ENCODE measurements around the gene STPG4. TPM values are rescaled to one million over a fixed set of nuclear protein-coding genes. Genes with fewer than 3 reads are reported as not detected.
A peak's percentile ranks its signal among the peaks of the same experiment; 100 is the strongest.
"Not testable (repeated sequence)": the region's sequence is repeated elsewhere in the genome, so short reads cannot be mapped to it uniquely, and the experiment has no call there.

Gene STPG4
- total RNA-seq, 1 experiment from 2014 or later: 0.10 TPM

DNA sequence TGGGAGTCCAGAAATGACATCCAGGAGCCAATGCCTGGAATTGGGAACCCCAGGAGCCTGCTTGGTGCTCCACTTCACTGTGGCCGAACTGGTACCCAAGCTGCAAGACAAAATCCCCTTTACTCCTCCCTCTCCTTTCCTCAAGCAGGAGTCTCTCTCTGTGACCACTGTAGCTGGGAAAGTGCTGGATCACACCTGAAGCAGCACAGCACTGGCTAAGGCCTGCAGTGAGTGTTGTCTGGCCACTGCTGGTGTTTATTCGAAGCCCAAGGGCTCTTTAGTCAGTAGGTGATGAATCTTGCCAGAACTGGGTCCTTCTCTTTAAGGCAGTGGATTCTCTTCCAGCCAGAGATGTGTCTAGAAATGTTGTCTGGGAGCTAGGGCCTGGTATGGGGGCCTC lies 26.4 kb downstream of the STPG4 start:
- DNase-seq (ENCODE audit: low read depth): no peak

DNA sequence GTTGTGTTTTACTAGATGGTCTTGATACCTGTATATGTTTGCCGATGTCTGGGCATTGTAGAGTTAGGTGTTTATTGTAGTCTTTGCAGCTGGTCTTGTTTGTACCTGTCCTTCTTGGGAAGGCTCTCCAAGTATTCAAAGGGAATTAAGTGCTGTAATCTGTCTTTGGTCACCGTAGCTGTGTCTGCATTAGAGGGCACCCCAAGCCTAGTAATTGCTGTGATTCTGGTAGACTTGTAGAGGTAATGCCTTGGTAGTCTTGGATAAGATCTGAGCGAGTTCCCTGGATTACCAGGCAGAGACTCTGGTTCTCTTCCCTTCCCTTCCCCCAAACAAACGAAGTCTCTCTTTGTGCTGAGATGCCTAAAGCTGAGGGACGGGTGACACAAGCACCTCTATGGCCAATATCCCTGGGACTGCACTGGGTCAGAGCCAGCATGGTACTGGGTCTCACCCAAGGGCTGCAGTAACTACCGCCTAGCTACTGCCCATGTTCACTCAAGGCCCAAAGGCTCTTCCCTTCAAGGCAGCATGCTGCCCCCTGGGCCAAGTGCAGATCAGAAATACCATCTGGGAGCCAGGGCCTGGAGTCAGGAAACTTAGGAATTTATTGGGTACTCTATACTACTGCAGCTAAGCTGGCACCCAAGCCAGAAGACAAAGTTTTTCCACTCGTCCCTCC lies 27.1 kb downstream of the STPG4 start:
- no peak for DNase-seq (ENCODE audit: low read depth)

DNA sequence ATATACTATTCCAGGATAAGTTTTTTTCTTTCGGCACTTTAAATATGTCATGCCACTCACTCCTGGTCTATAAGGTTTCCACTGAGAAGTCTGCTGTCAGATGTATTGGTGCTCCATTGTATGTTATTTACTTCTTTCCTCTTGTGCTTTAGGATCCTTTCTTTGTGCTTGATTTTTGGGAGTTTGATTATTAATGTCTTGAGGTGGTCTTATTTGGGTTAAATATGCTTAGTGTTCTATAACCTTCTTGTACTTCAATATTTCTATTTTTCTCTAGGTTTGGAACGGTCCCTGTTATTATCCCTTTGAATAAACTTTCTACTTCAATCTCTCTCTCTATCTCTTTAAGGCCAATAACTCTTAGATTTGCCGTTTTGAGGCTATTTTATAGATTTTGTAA lies 28.3 kb downstream of the STPG4 start:
- DNase-seq (ENCODE audit: low read depth): no peak

DNA sequence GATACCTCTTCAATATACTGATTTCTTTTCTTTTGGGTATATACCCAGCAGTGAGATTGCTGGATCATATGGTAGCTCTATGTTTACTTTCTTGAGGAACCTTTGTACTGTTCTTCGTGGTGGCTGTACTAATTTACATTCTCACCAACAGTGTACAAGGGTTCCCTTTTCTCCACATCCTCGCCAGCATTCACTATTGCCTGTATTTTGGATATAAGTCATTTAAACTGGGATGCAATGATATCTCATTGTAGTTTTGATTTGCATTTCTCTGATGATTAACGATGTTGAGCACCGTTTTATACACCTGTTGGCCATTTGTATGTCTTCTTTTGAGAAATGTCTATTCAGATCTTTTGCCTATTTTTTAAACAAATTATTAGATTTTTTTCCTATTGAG lies 30.4 kb downstream of the STPG4 start:
- not testable (repeated sequence) for DNase-seq (ENCODE audit: low read depth)

DNA sequence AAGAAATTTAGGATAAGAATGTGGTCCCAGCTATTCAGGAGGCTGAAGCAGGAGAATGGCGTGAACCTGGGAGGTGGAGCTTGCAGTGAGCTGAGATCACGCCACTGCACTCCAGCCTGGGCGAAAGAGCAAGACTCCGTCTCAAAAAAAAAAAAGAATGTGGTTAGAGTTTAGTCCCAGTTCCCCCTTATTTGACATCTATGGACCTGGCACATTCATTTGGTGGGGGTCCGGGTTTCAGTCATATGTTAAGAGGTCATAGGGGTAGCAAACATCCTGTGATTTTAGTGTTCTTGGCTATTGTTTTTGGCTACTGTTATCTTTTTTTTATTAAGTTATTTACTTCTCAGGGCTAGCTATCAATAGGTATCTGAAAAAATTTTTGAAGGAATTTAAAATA lies 34.7 kb downstream of the STPG4 start:
- DNase-seq (ENCODE audit: low read depth): not testable (repeated sequence)

DNA sequence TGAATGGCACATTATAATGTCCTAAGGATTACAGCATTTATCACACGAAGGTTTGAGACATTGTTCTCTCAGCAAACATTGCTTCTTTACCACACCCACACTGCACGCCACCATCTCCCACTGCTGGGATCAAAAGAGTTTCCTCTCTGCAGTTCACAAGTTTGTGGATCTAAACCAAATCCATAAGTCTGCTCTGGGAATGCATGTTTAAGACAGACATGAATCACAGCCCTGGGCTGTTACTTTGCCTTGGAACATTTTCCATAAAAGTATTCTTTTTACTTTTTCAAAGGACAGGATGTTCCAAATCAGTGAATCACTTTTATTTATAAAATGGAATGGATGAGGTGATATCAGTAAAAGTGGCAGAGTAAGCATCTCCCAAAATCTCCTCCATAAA lies 36.1 kb downstream of the STPG4 start:
- DNase-seq (ENCODE audit: low read depth): peak; percentile 81

DNA sequence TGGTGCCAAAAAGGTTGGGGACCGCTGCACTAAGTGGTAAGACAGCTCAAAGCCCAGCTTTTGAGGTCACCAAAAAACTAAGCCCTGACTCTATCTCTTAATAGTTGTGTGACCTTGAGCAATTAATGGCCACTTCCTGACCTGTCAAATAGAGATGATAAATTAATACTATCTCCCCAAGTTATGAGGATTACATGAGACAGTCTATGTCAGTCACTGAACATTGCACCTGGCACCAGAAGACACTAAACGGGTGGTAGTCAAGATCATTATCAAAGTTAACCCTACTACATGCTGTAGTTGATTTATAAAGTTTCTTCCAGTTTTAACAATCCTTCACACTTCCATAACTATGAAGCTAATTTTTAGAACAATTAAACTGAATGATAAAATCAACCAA lies 36.5 kb downstream of the STPG4 start:
- DNase-seq (ENCODE audit: low read depth): no peak

DNA sequence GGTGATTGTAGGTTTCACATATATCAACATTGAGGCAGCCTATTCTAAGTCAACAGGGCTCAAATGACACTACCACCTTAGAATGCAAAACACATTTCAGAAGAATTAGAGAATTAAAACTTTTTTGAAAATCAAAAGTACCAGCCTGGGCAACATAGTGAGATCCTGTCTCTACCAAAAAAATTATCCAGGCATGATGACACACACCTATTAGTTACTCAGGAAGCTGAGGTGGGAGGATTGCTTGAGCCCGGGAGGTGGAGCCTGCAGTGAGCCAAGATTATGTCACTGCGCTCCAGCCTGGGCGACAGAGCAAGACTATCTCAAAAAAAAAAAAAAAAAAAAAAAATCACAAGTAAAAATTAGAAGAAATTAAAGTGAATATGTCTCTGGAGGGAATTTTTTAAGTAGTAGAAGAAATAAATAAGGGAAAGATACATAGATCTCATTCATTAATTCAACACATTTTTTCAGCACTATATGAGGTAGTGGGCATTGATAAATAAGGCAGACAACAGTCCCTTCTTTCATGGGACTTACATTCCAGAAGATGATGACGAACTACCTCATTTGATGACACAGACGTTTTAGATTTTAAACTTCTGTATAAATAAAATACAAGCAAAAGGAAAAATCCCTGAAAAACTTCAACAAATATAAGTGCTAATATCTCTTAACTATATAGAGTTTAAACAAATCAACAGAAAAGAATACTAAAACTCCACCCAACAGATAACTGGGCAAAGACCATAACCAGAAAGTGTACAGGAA lies 42.3 kb downstream of the STPG4 start:
- DNase-seq (ENCODE audit: low read depth): peak; percentile 31

DNA sequence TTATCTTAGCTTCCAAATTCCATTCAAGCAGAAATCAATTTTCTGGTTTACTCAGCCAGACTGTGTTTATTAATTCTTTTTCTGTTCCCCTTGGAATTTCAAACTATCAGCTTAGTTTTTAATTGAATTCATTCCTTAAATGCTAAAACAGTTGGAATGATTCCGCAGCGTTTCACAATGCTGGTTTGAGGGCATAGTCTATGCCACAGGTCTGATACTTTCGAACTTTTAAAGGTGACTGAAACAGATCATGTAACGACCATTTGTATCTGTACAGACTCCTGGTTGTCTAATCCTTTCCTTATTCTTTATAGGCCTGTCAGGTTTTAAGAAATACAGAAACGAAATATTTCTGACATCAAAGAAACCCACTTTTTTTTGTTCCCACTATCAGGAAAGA lies 45.4 kb downstream of the STPG4 start:
- DNase-seq (ENCODE audit: low read depth): no peak

DNA sequence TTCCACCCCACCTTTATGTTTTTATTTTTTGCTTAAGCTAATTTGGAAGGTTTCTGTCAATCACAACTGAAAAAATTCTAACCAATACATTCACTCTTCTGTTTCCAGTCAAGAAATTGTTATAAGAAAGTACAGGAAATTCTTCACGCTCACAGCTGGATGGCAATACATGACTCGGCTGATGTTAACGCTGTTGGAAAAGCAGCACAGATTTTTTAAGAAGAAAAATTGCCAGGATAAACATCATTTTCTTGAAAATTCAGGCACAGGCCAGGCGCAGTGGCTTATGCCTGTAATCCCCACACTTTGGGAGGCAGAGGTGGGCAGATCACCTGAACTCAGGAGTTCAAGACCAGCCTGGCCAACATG lies 46.1 kb downstream of the STPG4 start:
- DNase-seq (ENCODE audit: low read depth): no peak

DNA sequence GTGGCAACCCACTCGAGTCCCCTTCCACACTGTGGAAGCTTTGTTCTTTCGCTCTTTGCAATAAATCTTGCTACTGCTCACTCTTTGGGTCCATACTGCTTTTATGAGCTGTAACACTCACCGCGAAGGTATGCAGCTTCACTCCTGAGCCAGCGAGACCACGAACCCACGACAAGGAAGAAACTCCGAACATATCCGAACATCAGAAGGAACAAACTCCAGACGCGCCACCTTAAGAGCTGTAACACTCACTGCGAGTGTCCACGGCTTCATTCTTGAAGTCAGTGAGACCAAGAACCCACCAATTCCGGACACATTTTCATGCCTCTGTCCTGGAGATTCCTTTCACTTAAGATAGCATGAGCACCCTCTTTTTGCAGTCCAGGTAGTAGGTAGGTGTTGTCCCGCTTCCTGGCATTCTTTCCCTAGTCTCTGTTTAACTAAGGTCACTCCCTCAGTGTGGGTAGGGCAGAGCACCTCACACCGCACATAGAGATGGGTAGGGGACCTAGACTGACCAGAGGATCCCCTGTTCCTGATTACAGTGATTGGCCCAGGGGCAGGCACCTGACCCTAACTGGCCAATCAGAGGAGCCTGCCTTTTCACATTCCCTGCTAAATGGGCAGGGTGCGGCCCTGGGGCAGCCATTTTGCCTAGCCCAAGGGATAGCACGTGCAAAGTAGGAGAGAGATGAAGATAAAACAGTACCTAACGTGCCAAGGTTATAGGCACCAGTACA lies 46.7 kb downstream of the STPG4 start:
- not testable (repeated sequence) for DNase-seq (ENCODE audit: low read depth)

DNA sequence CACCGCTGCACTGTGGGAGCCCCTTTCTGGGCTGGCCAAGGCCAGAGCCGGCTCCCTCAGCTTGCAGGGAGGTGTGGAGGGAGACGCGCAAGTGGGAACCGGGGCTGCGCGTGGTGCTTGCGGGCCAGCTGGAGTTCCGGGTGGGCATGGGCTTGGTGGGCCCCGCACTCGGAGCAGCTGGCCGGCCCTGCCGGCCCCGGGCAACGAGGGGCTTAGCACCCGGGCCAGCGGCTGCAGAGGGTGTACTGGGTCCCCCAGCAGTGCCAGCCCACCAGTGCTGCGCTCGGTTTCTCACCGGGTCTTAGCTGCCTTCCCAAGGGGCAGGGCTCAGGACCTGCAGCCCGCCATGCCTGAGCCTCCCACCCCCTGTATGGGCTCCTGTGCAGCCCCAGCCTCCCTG lies 47.9 kb downstream of the STPG4 start:
- not testable (repeated sequence) for DNase-seq (ENCODE audit: low read depth)

DNA sequence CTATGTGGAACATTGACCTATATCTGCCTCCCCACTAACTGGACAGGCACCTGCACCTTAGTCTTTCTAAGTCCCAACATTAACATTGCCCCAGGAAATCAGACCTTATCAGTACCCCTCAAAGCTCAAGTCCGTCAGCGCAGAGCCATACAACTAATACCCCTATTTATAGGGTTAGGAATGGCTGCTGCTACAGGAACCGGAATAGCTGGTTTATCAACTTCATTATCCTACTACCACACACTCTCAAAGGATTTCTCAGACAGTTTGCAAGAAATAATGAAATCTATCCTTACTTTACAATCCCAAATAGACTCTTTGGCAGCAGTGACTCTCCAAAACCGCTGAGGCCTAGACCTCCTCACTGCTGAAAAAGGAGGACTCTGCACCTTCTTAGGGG lies 48.9 kb downstream of the STPG4 start:
- not testable (repeated sequence) for DNase-seq (ENCODE audit: low read depth)

DNA sequence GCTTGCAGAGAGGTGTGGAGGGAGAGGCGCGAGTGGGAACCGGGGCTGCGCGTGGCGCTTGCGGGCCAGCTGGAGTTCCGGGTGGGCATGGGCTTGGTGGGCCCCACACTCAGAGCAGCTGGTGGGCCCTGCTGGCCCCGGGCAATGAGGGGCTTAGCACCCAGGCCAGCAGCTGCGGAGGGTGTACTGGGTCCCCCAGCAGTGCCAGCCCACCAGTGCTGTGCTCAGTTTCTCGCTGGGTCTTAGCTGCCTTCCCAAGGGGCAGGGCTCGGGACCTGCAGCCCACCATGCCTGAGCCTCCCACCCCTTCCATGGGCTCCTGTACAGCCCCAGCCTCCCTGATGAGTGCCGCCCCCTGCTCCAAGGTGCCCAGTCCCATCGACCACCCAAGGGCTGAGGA lies 55.4 kb downstream of the STPG4 start:
- DNase-seq (ENCODE audit: low read depth): not testable (repeated sequence)

DNA sequence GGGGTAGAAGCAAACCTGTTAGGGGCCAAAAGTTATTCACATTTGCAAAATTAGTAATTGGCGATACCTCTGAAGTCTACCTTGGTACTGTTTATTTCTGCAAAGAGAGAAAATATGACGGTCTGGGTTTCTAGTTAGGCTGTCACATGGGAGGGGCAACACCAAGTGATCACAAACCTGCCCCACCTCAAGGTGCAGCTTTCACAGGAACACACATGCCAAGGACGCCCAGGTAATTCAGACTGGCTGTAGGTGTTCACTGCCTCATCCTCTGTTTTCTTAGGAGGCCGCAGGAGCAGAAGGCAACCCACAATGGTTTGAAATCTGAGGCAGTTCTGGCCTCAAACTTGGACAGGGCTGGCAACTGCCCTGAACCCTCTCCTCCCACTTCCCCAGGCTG lies 56.2 kb downstream of the STPG4 start:
- no peak for DNase-seq (ENCODE audit: low read depth)

DNA sequence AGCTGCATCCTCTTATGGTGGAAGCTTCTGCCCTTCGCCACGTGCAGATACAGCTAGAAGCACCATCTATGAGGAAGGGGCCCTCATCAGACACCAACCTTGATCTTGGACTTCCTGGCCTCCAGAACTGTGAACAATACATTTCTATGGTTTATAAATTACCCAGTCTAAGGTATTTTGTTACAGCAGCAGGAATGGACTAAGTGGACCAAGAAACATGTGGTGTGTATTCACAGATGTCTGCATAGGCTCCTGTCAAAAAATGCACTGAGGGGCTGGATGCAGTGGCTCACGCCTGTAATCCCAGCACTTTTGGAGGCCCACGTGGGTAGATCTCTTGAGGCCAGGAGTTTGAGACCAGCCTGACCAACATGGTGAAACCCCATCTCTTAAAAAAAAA lies 57.5 kb downstream of the STPG4 start:
- no peak for DNase-seq (ENCODE audit: low read depth)

DNA sequence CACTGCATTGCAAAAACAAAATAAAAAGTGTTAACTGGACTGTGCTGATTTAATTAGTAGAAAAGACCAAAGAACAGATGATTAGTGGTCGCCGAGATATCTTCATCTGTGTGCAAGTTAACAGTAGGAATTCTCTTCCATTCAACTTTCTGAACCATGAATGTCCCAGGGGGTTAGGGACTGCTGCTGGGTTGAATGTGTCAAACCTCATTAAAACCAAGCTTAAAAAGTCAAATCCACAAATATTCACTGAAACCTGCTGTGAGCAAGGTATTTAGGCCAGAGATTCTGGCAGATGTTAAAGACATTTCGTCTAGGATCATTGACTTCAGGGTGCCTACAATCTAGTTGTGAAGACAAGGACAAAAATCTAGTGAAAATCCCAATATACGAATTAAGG lies 58.7 kb downstream of the STPG4 start:
- DNase-seq (ENCODE audit: low read depth): no peak

DNA sequence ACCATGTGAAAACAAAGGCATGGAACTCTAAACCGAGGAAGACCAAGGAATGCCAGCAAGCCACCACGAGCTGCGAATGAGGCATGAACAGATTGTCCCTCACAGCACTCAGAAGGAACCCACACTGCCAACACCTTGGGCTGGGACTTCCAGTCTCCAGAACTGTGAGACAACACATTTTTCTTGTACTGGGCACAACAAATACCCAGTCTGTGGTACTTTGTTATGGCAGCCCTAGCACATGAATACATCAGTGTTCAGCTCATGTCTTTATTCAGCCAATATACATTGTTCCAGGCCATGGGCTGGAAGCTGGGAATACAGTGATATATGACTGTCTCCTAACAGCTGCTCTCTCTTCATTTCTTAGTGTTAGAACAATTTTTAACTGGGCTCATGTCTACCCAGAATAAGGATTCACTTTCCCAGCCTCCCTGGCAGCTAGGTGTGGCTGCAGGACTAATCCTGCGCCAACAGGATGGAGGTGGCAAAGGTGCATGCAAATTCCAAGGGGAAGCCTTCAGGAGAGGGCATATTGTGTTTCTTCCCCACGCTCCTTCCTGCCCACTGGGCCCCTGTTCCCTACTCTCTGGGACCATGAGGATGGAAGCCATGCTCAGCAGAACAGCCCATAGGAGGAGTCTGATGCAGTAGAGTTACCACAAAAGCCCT lies 59.6 kb downstream of the STPG4 start:
- DNase-seq (ENCODE audit: low read depth): no peak

DNA sequence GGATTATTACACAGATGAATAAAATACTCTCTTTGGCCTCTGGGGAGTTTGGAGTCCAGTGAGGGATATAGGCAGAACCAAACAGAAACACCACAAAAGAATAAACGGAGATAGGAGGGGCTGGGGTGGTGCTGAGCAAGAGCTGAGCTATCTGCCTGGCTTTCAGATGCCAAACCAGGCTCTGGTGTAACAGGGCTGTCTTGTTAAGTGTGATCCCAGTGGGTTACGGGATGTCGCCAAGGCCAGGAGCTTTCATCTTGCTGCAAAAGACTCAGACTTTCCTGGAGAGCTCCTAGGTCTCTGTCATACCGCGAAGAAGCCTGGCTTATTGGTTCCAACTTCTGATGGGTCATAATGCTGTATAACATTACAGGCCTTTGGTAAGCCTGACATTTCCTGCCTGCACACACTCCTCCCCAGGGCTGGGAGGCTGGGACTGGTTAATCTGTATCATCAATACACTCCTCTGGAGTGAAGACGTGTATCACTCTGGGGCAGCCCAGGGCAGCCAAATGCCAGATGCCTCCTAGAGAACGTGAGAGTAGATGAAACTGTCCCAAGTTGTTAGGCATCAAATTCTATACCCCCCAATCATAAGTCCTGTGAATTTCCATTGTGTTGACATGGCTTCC lies 60.5 kb downstream of the STPG4 start:
- no peak for DNase-seq (ENCODE audit: low read depth)

DNA sequence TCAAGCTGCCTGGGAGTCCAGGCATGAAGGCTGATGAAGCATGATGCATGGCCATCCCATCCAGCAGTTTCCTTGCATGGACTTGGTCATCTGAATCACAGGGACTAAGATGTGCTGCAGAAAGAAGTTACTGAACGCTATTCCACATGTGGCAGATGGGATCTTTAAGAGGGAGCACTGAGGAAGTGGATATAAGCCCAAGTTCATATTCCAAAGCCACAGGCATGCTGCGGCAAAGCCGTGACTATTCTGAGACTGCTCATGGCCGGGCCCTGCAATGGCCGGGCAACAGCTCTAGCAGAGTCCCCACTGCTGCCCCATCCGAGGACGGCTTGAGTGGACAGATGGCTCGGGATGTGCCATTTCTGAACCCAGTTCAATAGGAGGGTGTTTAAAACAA lies 61.5 kb downstream of the STPG4 start:
- DNase-seq (ENCODE audit: low read depth): no peak

DNA sequence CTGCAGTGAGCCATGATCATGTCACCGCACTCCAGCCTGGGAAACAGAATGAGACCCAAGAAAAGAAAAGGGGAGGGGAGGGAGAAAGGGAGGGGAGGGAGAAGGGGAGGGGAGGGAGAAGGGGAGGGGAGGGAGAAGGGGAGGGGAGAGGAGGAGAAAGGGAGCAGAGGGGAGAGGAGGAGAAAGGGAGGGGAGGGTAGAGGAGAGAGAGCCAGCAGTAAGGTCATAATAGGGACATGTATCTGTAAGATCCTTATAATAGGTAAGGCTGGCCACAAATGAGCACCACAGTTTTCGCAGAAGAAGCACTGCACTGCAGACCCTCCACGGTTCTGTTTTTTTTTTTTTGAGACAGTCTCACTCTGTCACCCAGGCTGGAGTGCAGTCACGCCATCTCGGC lies 62.6 kb downstream of the STPG4 start:
- DNase-seq (ENCODE audit: low read depth): no peak
